HUES6 (cell line): Measurements from ENCODE around the gene ERICH2.
"Not testable (repeated sequence)": the region's sequence is repeated elsewhere in the genome, so short reads cannot be mapped to it uniquely, and the experiment has no call there.

Experiments
- H3K27ac ChIP-seq: 2 replicates; pipeline ENCODE4 v1.7.0; 2013; ENCODE audit warnings: low read depth, mild to moderate bottlenecking, low read length, inconsistent platforms
- H3K27me3 ChIP-seq: 2 replicates; pipeline ENCODE4 v1.6.1; 2013; ENCODE audit warnings: low read length; ENCODE audit not compliant: control insufficient read depth, insufficient read depth
- H3K36me3 ChIP-seq: 2 replicates; pipeline ENCODE4 v1.6.1; 2013; ENCODE audit warnings: low read length; ENCODE audit not compliant: control insufficient read depth, insufficient read depth
- H3K4me1 ChIP-seq: 2 replicates; pipeline ENCODE4 v1.6.1; 2013; ENCODE audit warnings: low read length; ENCODE audit not compliant: control insufficient read depth, insufficient read depth
- H3K4me3 ChIP-seq: 2 replicates; pipeline ENCODE4 v1.5.1; 2013; ENCODE audit warnings: low read depth, low read length
- H3K9ac ChIP-seq: one replicate; pipeline ENCODE4 v1.6.1; 2013; ENCODE audit warnings: mild to moderate bottlenecking, low read length
- H3K9me3 ChIP-seq: 2 replicates; pipeline ENCODE4 v1.6.1; 2013; ENCODE audit warnings: low read depth, low read length; ENCODE audit not compliant: control insufficient read depth, insufficient read depth

Gene ERICH2

DNA sequence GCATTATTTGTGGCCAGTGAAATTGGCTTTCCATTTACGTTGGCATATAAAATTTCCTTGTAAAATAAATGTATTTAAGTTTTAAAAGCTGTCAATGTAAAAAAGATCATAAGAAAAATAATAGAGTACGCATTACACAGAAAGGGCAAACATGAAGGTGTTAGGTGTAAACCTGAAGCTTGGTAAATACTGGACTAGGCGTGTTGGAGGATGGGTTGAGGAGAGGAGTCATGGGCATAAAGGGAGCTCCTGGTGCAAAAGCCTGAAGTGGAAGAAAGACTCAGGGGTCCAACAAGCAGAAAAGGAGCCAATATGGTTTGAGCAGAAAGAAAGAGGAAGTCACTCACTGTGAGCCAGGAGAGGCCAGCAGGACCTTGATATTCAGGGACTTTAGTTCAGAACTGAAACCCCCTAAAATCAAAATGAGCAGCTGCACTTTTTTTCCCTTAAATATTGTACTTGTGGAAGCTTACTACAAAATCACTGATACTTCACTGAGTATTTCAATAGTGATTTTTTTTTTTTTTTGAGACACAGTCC lies 30.6 kb upstream of the ERICH2 start:
- Histone ChIP-seq H3K4me1 (no peaks in the 10 kb centered on the region), H3K27me3 (no peaks in the 10 kb centered on the region), H3K36me3 (no peaks in the 10 kb centered on the region), H3K9ac (no peak overlapping the region), H3K27ac (no peak overlapping the region), H3K9me3 (peaks cover 3% of the 10 kb centered on the region; the same call in 1 of the 2 replicates), H3K4me3 (no peak overlapping the region)

DNA sequence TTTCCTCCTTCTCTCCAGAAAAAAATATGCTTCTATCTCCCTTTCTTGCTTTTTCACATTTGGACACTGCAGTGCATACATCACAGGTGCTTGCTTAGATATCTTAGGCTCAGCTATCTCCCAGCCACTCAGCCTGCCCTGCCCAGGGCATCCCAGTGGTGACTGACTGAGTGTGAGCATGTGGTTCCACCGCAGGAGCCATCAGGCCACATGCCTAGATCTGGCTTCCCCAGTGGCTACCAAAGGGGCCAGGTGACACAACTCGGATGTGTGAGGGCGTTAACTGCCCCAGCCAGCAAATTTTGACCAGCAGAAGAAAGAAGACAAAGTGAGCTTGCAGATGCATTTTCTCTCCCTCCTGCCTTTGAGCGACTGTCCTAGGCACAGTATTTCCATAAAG lies 29.5 kb upstream of the ERICH2 start:
- Histone ChIP-seq H3K9me3 (no peaks in the 10 kb centered on the region; the same call in 1 of the 2 replicates), H3K27ac (no peak overlapping the region), H3K9ac (no peak overlapping the region), H3K4me1 (no peaks in the 10 kb centered on the region), H3K27me3 (no peaks in the 10 kb centered on the region), H3K4me3 (no peak overlapping the region), H3K36me3 (no peaks in the 10 kb centered on the region)

DNA sequence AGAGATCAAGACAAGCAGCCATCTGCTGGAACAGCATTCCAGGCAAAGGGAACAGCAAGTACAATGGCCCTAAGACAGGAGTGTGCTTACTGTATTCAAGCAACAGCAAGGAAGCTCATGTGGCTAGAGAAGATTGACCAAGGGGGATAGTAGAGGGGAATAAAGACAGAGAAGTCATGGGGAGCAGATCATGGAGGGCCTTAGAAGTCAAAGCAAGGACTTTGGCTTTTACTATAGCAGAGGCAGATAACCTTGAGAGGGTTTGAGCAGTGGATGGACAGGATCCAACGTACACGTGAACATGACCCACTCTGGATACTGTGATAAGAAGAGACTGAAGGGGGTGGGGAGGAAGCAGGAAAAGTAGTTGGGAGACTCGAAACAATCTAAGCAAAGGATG lies 28.2 kb upstream of the ERICH2 start:
- no peaks in the 10 kb centered on the region for H3K36me3 ChIP-seq
- no peaks in the 10 kb centered on the region for H3K4me1 ChIP-seq
- no peak overlapping the region for H3K27ac ChIP-seq
- H3K9ac ChIP-seq, result no peak overlapping the region
- H3K4me3 ChIP-seq, result no peak overlapping the region
- H3K27me3 ChIP-seq, result no peaks in the 10 kb centered on the region
- no peaks in the 10 kb centered on the region; the same call in 1 of the 2 replicates for H3K9me3 ChIP-seq

DNA sequence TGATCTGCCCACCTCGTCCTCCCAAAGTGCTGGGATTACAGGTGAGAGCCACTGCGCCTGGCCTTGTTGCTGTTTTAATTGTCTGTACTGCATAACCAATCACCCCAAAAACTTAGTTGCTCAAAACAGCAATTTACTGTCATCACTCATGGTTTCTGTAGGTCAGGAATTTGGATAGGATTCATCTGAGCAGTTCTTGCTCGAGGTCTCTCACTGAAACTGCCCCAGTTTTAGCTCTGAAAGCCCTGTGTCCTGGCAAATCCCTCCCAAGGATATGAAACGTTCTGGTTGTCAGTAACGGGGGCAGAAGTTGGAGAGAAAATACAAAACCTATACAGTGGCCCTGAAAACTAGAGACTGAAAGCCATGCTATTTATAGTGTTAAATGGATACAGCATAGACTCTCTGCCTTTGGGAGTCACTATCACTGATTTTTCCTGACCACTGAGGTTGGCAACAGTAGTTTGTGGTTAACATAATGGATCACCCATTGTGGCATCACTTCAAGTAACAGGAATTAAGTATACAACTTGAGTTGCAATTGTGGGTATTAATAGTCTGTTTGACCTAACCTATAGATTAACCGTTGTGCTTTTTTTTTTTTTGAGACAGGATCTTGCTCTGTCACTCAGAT lies 27.2 kb upstream of the ERICH2 start:
- Histone ChIP-seq H3K9ac (no peak overlapping the region), H3K27ac (no peak overlapping the region), H3K27me3 (no peaks in the 10 kb centered on the region), H3K4me3 (no peak overlapping the region), H3K4me1 (no peaks in the 10 kb centered on the region), H3K9me3 (no peaks in the 10 kb centered on the region), H3K36me3 (no peaks in the 10 kb centered on the region)

- no peak overlapping the region for H3K27ac ChIP-seq
- H3K4me3 ChIP-seq, result no peak overlapping the region
- H3K9ac ChIP-seq, result no peak overlapping the region
- no peaks in the 10 kb centered on the region for H3K36me3 ChIP-seq
- no peaks in the 10 kb centered on the region for H3K27me3 ChIP-seq
- no peaks in the 10 kb centered on the region for H3K9me3 ChIP-seq
- no peaks in the 10 kb centered on the region for H3K4me1 ChIP-seq
These were observed 26.5 kb upstream of the ERICH2 start for GRCh38 chr2:170743530-170744239.

DNA sequence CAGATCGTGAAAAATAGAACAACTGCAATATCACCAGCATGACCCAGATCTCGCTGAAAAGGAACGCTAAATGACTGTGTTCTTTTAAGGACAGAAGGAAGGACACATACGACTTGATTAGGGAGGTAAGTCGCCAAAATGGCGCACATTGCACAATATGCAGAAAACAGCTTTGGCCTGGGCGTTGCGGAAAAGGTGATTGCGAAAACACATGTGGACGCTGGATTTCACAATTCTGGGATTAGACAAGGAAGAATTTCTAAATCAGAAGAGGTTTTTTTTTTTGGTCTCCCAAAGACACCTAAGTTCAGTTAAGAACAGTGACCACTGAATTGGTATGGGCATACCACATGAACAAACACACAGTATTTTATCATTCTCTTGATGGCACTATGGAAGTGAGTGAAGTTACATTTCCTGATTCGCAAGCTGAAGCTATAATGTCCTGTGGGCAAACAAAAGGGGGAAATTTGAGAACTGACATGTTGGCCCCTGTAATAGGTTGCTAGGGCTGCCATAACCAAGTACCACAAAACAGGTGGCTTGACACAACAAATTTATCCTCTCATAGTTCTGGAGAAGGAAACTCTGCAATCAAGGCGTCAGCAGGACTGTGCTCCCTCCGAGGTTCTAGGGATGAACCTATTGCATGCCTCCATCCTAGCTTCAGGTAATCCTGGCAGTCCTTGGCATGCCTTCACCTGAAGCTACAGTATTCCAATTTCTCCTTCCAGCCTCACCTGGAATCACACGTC lies 25.8 kb upstream of the ERICH2 start:
- no peak overlapping the region for H3K4me3 ChIP-seq
- H3K27me3 ChIP-seq, result no peaks in the 10 kb centered on the region
- H3K9me3 ChIP-seq, result no peaks in the 10 kb centered on the region
- no peaks in the 10 kb centered on the region for H3K4me1 ChIP-seq
- H3K36me3 ChIP-seq, result no peaks in the 10 kb centered on the region
- H3K9ac ChIP-seq, result no peak overlapping the region
- no peak overlapping the region for H3K27ac ChIP-seq

- no peaks in the 10 kb centered on the region for H3K4me1 ChIP-seq
- H3K36me3 ChIP-seq, result no peaks in the 10 kb centered on the region
- H3K4me3 ChIP-seq, result no peak overlapping the region
- no peaks in the 10 kb centered on the region for H3K9me3 ChIP-seq
- no peak overlapping the region for H3K9ac ChIP-seq
- H3K27ac ChIP-seq, result no peak overlapping the region
- no peaks in the 10 kb centered on the region for H3K27me3 ChIP-seq
These were observed 24.9 kb upstream of the ERICH2 start for GRCh38 chr2:170745305-170745704.

DNA sequence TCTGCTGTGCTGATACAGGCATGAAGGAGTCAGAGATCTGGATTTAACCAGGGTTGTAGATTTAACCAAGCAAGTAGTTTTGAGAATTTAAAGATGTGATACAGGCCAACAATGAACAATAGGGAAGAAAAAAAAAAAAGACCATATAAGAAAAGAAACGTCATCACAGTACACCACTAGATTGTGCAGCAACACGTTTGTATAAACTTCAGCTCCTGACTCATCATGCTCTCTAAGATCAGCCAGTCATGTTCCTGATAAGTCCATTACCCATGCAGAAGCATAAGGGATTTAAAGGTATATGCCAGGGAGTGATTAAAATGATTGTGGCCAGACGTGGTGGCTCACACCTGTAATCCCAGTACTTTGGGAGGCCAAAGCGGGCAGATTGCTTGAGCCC lies 22.3 kb upstream of the ERICH2 start:
- no peak overlapping the region for H3K4me3 ChIP-seq
- H3K9ac ChIP-seq, result no peak overlapping the region
- no peaks in the 10 kb centered on the region for H3K9me3 ChIP-seq
- no peaks in the 10 kb centered on the region for H3K27me3 ChIP-seq
- no peaks in the 10 kb centered on the region for H3K4me1 ChIP-seq
- H3K36me3 ChIP-seq, result no peaks in the 10 kb centered on the region
- no peak overlapping the region for H3K27ac ChIP-seq

DNA sequence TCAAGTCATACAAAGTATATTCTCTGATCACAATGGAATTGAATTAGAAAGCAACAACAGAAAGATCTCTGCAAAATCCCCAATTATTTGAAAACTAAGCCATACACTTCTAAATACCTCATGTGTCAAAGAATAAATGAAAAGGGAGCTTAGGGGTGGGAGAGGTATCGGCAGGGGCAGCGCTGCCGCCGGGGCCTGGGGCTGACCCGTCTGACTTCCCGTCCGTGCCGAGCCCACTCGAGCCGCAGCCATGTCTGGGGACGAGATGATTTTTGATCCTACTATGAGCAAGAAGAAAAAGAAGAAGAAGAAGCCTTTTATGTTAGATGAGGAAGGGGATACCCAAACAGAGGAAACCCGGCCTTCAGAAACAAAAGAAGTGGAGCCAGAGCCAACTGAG lies 18.6 kb upstream of the ERICH2 start:
- H3K4me1 ChIP-seq, H3K27me3 ChIP-seq, H3K27ac ChIP-seq, H3K36me3 ChIP-seq, H3K9me3 ChIP-seq, H3K9ac ChIP-seq, H3K4me3 ChIP-seq: not testable (repeated sequence)

- Histone ChIP-seq H3K4me3 (no peak overlapping the region), H3K9me3 (no peaks in the 10 kb centered on the region), H3K27me3 (no peaks in the 10 kb centered on the region), H3K36me3 (no peaks in the 10 kb centered on the region), H3K9ac (no peak overlapping the region), H3K27ac (no peak overlapping the region), H3K4me1 (peaks cover 13% of the 10 kb centered on the region)
These were observed 8.6 kb upstream of the ERICH2 start for GRCh38 chr2:170761572-170761971.

DNA sequence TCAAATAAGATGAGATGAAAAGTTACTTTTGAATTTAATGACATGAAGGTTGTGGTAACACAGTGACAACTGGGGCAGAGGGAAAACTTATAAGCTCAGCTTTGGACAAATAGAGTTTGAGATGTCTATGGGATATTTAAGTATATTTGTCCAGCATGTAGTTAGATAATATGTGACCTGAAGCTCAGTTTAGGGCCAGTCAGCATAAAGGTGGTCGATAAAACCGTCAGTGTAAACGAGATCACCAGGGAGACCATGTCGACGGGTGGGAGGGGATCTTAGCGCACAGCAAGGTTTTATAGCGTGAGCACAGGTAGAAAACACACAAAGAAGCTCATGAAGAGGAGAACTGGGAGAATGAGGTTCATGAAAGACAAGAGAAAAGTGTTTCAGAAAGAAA lies 7.4 kb upstream of the ERICH2 start:
- H3K9me3 ChIP-seq, result no peaks in the 10 kb centered on the region
- H3K27me3 ChIP-seq, result no peaks in the 10 kb centered on the region
- H3K27ac ChIP-seq, result no peak overlapping the region
- H3K4me3 ChIP-seq, result no peak overlapping the region
- no peaks in the 10 kb centered on the region for H3K36me3 ChIP-seq
- H3K4me1 ChIP-seq, result peaks cover 17% of the 10 kb centered on the region
- H3K9ac ChIP-seq, result no peak overlapping the region
